A549 (cell line): ENCODE data around the gene TASP1.

Experiments used
- CEBPB ChIP-seq, 2 experiments: fragments of >200 bp in 1 of 2; sonication (Bioruptor Twin) in 1 of 2; formaldehyde crosslinking in 1 of 2; IDR thresholded peaks; 2 replicates each; pipeline ENCODE4 v1.6.1; 2012 to 2016
- MAZ ChIP-seq: fragments of 150-350 bp; IDR thresholded peaks from 2 replicates; pipeline ENCODE4 v1.6.1; 2014; ENCODE audit warnings: antibody characterized with exemption, low read depth, low read length, borderline replicate concordance
- POLR2A ChIP-seq: IDR thresholded peaks from 2 replicates; pipeline ENCODE4 v1.6.1; 2012; ENCODE audit warnings: mild to moderate bottlenecking, low read length
- RFX5 ChIP-seq: fragments of 450-650 bp; IDR thresholded peaks from 2 replicates; pipeline ENCODE4 v1.7.1; 2014; ENCODE audit warnings: antibody characterized with exemption, mild to moderate bottlenecking, moderate library complexity
- RNF2 ChIP-seq: fragments of 200-600 bp; sonication (generic); IDR thresholded peaks from 2 replicates; pipeline ENCODE4 v1.6.1; 2016; ENCODE audit warnings: low read depth, mild to moderate bottlenecking, antibody characterized with exemption, moderate library complexity, borderline replicate concordance
- ZFP36 ChIP-seq: fragments of 450-650 bp; IDR thresholded peaks from 2 replicates; pipeline ENCODE4 v1.6.1; 2014; ENCODE audit warnings: borderline replicate concordance; ENCODE audit not compliant: partially characterized antibody
- TF ChIP-seq, protein P1 (sequence below): fragments of >200 bp; sonication (Bioruptor Twin); formaldehyde crosslinking; IDR thresholded peaks from 3 replicates; pipeline ENCODE4 v1.5.1; 2016
- TF ChIP-seq, protein P2 (sequence below): fragments of 150-350 bp; IDR thresholded peaks from 2 replicates; pipeline ENCODE4 v1.6.1; 2014; ENCODE audit warnings: low read depth, mild to moderate bottlenecking, low read length
- TF ChIP-seq, protein P3 (sequence below): fragments of 250-450 bp; sonication (Bioruptor Pico); IDR thresholded peaks from 2 replicates; pipeline ENCODE4 v1.5.0; 2021; ENCODE audit warnings: mild to moderate bottlenecking, moderate library complexity, borderline replicate concordance
- TF ChIP-seq, protein P4 (sequence below): fragments of 450-650 bp; IDR thresholded peaks from 2 replicates; pipeline ENCODE4 v1.6.1; 2014; ENCODE audit warnings: antibody characterized with exemption

DNA sequence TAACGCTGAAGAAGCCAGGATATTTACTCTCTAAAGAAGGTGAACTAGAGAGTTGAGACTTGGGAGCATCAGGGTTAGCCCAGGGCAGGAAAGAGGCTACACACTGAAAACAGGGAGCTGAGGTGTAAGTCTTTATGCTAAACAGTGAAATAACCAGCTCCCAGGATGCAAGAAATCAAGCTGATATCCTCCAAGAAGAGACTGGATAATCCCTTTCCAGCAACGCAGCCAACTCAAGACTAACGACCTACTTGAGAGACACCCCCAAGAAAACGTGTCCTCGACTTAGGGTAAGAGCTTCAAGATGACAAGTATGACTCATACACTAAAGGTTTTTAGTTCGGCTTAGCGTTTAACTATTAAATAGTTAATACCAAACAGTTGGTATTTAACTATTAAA lies 202.2 kb downstream of the TASP1 start:
- TF ChIP-seq, protein P1, sequence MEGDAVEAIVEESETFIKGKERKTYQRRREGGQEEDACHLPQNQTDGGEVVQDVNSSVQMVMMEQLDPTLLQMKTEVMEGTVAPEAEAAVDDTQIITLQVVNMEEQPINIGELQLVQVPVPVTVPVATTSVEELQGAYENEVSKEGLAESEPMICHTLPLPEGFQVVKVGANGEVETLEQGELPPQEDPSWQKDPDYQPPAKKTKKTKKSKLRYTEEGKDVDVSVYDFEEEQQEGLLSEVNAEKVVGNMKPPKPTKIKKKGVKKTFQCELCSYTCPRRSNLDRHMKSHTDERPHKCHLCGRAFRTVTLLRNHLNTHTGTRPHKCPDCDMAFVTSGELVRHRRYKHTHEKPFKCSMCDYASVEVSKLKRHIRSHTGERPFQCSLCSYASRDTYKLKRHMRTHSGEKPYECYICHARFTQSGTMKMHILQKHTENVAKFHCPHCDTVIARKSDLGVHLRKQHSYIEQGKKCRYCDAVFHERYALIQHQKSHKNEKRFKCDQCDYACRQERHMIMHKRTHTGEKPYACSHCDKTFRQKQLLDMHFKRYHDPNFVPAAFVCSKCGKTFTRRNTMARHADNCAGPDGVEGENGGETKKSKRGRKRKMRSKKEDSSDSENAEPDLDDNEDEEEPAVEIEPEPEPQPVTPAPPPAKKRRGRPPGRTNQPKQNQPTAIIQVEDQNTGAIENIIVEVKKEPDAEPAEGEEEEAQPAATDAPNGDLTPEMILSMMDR, result no peak
- no peak for TF ChIP-seq POLR2A
- TF ChIP-seq, protein P2, sequence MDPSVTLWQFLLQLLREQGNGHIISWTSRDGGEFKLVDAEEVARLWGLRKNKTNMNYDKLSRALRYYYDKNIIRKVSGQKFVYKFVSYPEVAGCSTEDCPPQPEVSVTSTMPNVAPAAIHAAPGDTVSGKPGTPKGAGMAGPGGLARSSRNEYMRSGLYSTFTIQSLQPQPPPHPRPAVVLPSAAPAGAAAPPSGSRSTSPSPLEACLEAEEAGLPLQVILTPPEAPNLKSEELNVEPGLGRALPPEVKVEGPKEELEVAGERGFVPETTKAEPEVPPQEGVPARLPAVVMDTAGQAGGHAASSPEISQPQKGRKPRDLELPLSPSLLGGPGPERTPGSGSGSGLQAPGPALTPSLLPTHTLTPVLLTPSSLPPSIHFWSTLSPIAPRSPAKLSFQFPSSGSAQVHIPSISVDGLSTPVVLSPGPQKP, result no peak
- no peak for TF ChIP-seq ZFP36
- no peak for TF ChIP-seq RNF2
- no peak for TF ChIP-seq CEBPB (IDR thresholded peaks at IDR 0.05)
- TF ChIP-seq RFX5, result no peak
- TF ChIP-seq MAZ, result no peak
- TF ChIP-seq, protein P3, sequence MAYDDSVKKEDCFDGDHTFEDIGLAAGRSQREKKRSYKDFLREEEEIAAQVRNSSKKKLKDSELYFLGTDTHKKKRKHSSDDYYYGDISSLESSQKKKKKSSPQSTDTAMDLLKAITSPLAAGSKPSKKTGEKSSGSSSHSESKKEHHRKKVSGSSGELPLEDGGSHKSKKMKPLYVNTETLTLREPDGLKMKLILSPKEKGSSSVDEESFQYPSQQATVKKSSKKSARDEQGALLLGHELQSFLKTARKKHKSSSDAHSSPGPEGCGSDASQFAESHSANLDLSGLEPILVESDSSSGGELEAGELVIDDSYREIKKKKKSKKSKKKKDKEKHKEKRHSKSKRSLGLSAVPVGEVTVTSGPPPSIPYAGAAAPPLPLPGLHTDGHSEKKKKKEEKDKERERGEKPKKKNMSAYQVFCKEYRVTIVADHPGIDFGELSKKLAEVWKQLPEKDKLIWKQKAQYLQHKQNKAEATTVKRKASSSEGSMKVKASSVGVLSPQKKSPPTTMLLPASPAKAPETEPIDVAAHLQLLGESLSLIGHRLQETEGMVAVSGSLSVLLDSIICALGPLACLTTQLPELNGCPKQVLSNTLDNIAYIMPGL (CRISPR knock-in tag), result no peak
- TF ChIP-seq, protein P4, sequence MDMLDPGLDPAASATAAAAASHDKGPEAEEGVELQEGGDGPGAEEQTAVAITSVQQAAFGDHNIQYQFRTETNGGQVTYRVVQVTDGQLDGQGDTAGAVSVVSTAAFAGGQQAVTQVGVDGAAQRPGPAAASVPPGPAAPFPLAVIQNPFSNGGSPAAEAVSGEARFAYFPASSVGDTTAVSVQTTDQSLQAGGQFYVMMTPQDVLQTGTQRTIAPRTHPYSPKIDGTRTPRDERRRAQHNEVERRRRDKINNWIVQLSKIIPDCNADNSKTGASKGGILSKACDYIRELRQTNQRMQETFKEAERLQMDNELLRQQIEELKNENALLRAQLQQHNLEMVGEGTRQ, result no peak
